KG1 (cell line): ENCODE results near the gene ZFAND6.
A peak's percentile ranks its signal among the peaks of the same experiment; 100 is the strongest.
"Not testable (repeated sequence)": the region's sequence is repeated elsewhere in the genome, so short reads cannot be mapped to it uniquely, and the experiment has no call there.

Experiments used
- DNase-seq: peaks from one replicate; lab custom pipeline; 2025; lab: John Stamatoyannopoulos, UW

The ZFAND6 gene

GRCh38 chr15:80151148-80151547 lies 91.7 kb downstream of the ZFAND6 start:
- DNase-seq: no peak

DNA sequence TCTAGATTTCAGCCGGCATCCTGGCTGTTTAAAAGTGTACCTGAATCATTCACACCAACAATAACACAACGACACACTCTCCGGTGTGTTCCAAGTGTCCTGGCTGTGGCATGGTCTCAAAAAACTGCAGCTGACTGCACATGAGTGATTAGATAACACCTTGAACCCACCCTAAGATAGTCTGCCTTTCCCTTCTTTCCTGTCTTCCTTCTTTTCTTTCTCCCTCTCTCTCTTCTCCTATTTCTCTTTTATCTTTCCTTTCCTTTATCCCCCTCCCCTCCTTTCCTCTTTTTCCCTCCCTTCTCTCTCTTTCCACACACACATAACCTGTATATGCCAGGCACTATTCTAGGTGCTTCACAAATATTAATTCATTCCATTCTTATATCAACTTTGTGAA lies 92.1 kb downstream of the ZFAND6 start:
- DNase-seq: no peak

GRCh38 chr15:80152180-80152895 lies 92.9 kb downstream of the ZFAND6 start:
- DNase-seq: no peak

GRCh38 chr15:80152896-80153876 lies 93.7 kb downstream of the ZFAND6 start, which contains the start of gene FAH:
FAH (plus strand) TSS chr15:80152999; CDS start chr15:80153055, 56 bp downstream.
- DNase-seq: no peak

- DNase-seq: no peak
Measured at GRCh38 chr15:80153900-80154299, 94.4 kb downstream of the ZFAND6 start.

DNA sequence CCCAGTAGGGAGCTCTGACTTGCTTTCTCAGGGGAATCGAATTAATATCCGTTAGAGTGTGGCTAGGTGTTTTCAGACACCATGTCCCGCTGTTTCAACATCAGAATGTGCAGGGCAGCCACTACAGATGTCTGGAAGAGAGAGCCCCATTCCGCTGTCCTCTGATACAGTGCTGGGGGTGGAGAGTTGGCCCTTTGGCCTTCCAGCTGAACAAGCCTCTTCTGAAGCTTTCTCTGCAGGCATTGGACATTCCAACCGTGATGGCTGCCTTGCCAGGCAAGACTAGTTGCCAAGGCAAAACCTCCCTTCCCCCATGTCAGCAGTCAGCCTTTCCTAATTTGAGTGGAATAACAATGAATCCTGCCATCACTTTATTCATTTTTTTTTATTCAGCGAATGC lies 94.9 kb downstream of the ZFAND6 start:
- DNase-seq: no peak

DNA sequence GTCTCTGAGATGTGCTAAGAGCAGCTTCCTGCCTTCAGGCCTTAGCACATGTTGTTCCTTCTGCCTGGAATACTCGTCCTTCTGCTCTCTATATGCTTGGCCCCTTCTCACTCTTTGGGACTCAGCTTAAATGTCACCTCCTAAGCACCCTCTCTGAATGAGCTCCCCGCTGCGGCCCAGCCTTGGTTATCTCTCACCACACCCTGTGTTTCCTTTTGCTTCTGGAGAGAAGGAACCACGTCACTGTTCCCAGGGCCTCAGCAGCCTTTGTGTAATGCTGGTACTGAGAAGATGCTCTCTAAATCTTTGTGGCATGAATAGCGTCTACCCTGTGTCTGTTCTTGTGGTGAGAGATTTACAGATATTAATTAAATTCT lies 95.5 kb downstream of the ZFAND6 start:
- no peak for DNase-seq

DNA sequence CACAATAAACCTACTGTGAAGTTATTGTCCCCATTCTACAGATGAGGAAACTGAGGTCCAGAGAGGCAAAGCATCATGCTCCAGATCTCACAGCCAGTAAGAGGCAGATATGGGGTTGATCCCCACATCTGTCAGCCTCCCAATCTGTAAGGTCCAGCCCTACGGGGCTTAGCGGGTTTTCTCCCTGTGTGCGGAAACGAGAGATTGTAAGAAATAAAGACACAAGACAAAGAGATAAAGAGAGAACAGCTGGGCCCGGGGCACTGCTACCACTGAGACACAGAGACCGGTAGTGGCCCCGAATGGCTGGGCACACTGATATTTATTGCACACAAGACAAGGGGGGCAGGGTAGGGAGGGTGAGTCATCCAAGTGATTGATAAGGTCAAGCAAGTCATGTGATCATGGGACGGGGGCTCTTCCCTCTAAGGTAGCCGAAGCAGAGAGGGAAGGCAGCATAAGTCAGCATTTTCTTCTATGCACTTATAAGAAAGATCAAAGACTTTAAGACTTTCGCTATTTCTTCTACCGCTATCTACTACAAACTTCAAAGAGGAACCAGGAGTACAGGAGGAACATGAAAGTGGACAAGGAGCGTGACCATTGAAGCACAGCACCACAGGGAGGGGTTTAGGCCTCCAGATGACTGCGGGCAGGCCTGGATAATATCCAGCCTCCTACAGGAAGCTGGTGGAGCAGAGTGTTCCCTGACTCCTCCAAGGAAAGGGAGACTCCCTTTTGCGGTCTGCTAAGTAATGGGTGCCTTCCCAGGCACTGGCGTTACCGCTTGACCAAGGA lies 96.1 kb downstream of the ZFAND6 start:
- not testable (repeated sequence) for DNase-seq

GRCh38 chr15:80156176-80156720 lies 96.8 kb downstream of the ZFAND6 start:
- DNase-seq: no peak

GRCh38 chr15:80157215-80157614 lies 97.7 kb downstream of the ZFAND6 start:
- no peak for DNase-seq

GRCh38 chr15:80159301-80159700 lies 99.8 kb downstream of the ZFAND6 start:
- DNase-seq: no peak

DNA sequence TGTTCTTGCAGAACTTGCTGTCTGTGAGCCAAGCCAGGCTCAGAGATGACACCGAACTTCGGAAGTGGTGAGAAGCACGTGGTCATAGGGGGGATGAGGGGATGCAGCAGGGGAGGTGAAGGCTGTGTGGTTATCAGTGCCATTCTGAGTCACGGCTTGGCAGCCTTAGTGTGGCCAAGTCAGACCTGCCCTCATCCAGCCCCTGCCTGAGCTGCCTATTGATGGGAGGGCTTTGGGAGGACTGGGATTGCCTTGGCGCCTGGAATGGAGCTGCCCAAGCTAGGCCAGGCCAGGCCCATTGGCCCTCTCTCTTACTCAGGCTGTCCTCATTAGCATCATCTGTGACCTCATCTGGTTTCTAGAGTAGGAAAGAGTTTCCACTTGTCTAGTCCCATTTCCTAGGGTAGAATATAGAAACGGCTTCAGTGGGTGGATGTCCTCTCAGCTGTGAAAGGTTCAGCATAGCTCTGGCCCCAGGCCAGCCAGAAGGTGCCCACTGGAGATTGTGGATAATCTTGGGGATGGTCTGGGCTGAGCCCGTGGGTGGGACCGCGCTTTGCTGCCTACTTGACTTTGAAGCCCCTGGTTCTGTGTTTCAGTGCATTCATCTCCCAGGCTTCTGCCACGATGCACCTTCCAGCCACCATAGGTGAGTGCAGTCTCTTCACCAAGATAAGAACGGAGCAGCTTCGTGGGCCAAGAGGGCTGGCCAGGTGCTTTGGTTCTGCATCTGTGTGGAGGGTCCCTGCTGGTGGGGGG lies 100.5 kb downstream of the ZFAND6 start:
- no peak for DNase-seq

DNA sequence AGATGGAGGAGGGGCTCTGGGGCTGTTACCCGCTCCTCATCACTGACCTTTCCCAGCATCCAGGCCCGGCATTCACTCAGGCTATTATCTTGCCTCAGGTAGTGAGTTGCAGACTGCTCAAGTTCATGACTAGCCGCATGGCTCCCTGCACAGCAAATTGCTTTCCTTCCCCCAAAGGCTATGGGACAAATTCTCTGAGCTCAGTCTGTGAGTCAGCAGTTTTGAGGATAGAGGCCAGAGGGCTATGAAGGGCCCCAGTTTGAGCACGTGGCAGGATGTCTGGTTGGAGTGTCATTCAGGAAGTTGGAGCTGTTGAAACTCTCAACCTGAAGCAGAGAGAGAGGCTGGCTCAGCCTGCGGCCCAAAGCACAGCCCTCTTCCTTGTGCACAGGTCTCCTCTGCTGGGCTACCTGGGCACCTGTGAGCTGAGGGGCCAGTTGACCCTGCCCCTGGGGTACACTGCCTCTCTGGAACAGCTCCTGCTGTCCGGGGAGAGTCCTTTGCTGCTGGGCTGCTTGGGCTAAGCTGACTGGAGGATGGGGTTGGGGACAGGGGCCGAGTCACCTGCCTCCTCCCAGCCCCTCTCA lies 101.2 kb downstream of the ZFAND6 start:
- DNase-seq: peak; percentile 53

DNA sequence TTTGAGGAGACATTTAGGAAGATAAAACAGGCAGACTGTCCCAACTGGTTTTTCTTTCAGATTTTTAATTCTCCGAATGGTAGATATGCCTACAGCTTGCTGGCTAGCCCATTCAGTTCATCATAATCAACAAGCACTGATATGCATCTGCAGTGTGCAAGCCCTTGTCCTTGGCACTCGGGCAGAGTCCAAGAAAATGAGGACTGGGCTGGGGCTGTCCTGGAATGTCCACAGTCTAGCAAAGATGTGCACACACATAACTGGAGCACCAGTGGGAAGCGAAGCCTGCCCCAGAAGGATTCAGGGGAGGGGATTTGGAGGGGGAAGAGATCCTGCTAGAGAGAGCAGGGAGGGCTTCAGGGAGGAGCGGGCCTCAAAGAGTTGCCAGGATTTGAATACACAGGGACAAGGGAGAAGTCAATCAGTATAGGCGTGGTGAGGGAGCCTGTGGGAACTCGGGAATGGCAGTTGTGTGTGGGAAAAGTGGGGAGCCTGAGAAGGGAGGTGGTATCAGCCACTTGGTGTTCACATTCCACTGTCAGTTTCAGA lies 102.1 kb downstream of the ZFAND6 start:
- DNase-seq: no peak

DNA sequence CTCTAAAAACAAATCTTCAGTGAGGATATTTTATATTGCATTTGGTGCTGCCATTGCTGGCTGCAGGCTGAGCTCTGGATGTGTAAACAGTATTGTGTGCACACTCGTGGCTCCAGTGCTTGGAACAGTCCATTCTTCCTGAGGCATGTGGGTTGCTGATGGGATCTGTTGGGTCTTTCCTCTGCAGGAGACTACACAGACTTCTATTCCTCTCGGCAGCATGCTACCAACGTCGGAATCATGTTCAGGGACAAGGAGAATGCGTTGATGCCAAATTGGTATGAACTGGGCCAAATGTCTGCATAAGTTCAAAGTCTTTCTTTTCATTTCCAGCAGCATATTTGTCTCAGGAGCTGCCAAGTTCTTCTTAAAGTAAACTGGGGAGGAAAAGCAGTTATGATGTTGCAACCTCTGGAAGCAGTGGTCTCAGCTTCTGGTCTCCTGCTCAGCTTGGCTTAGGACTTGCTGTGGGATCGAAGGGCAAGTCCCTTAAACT lies 102.6 kb downstream of the ZFAND6 start:
- DNase-seq: no peak

DNA sequence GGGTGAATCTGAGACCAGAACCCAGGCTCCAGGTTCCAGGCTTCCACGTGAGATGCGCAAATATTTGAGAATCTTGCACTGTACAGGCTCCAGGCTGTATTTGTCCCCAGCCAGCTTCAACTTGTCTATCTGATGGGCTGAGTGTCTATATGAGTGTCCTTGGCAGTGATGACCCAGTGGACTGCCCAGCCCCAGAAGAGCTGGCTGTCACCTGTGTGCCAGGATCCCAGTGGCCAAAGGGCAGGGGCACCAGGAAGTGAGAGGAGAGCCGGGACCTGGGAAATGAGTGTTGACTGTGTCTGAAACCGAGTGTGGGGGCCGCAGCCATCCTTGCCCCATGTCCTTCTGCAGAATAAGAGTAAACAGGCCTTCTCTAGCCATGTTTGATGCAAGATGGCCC lies 103.7 kb downstream of the ZFAND6 start:
- DNase-seq: no peak

GRCh38 chr15:80163897-80164296 lies 104.4 kb downstream of the ZFAND6 start:
- no peak for DNase-seq

DNA sequence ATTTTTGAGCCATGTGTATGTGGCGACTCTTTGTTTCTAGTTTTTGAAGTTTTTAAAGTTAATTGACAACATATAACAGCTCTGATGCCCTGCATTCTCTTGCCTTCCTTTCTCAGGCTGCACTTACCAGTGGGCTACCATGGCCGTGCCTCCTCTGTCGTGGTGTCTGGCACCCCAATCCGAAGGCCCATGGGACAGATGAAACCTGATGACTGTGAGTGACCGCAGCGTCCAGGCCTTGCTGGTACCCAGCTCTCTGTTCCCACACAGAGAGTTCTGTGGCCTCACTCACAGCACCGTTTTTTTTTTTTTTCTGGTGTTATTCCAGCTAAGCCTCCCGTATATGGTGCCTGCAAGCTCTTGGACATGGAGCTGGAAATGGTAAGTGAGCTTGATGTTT lies 108.5 kb downstream of the ZFAND6 start:
- DNase-seq: no peak

DNA sequence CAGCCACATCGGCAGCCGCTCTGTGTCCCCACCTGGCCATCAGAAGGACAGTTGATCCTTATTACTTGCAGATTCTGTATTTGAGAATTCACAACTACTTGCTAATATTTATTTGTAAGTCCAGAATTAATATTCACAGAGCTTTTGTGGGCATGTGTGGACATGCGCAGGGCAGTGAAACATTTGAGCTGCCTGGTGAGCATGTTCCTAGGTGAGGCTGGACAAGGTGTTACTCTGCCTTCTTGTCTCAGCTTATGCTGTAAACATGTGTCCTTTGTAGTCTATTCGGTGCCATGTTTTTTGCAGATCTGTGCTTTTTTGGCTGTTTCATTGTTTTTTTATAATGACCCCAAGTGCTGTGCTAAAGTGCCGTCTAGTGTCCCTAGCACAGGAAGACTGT lies 108.9 kb downstream of the ZFAND6 start:
- DNase-seq: no peak

DNA sequence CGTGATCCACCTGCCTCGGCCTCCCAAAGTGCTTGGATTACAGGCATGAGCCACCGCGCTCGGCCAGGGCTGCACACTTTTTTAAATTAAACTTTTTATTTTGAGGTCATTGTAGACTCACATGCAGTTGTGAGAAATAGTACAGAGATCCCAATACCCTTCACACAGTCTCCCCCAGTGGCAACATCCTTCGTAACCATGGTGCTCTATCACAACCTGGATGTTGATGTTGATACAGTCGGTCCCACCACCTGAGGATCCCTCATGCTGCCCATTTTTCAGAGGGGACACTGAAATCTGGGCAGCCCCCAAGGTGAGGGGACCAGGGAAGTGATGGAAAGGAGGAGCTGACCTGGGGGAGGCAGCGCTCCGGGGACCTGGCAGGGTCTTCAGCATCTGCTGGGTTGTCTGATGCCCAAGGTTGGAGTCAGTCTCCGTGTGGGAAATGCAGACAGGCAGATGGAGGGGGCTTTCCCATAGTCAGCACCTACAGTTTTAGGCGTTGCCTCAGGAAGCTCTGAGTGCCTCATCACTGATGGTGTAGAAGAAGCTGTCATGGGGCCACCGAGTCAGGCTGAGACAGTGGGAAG lies 110.4 kb downstream of the ZFAND6 start:
- DNase-seq: no peak
